GM12872 (cell line): Measurements from ENCODE around the gene TRPV2.

ENCODE experiments used
- TF ChIP-seq, protein P1 (sequence below): IDR thresholded peaks from 3 replicates; pipeline ENCODE4 v1.5.1; 2011; ENCODE audit warnings: low read depth, mild to moderate bottlenecking, low read length, moderate library complexity; ENCODE audit not compliant: insufficient read depth

TRPV2 gene

GRCh38 chr17:16483021-16483645 is 67.8 kb downstream of the TRPV2 start:
- TF ChIP-seq, protein P1, sequence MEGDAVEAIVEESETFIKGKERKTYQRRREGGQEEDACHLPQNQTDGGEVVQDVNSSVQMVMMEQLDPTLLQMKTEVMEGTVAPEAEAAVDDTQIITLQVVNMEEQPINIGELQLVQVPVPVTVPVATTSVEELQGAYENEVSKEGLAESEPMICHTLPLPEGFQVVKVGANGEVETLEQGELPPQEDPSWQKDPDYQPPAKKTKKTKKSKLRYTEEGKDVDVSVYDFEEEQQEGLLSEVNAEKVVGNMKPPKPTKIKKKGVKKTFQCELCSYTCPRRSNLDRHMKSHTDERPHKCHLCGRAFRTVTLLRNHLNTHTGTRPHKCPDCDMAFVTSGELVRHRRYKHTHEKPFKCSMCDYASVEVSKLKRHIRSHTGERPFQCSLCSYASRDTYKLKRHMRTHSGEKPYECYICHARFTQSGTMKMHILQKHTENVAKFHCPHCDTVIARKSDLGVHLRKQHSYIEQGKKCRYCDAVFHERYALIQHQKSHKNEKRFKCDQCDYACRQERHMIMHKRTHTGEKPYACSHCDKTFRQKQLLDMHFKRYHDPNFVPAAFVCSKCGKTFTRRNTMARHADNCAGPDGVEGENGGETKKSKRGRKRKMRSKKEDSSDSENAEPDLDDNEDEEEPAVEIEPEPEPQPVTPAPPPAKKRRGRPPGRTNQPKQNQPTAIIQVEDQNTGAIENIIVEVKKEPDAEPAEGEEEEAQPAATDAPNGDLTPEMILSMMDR, result no peak

- TF ChIP-seq, protein P1, result no peak
These were observed 69.2 kb downstream of the TRPV2 start for GRCh38 chr17:16484445-16485175.
